Measurements from ENCODE around the gene RPS15. TPM values are rescaled to one million over a fixed set of nuclear protein-coding genes. Genes with fewer than 3 reads are reported as not detected.

RPS15 gene
- total and polyA plus RNA-seq, 10 of the 15 experiments (the other 5 are each of a cell fraction or from before 2014, with no cell fraction given), result 559 to 3,158 (median 1,413) TPM

- TF ChIP-seq ZBTB4 (CRISPR knock-in tag; IDR thresholded peaks at IDR 0.05), result no peak
- peak; percentile 33; the same call in 1 of the 2 replicates for TF ChIP-seq ATF7 (IDR thresholded peaks at IDR 0.05; ENCODE audit: low read depth)
- peak; percentile 72 to 94; a peak in 1 of 3 replicates for TF ChIP-seq EGR1 (IDR thresholded peaks at IDR 0.05; ENCODE audit: borderline replicate concordance in 1 of 2, low read depth in 2 of 2, low read length in 2 of 2)
- 0 out of 2 replicates have a peak, but pooled peaks have one; percentile 68 for TF ChIP-seq MEF2A (IDR thresholded peaks at IDR 0.05; ENCODE audit: insufficient read depth, low read depth, low read length)
- TF ChIP-seq TCF12 (IDR thresholded peaks at IDR 0.05; ENCODE audit: low read depth, low read length), result no peak
- TF ChIP-seq BCL3 (IDR thresholded peaks at IDR 0.05; ENCODE audit: borderline replicate concordance, insufficient read depth, low read depth, low read length, poor library complexity, severe bottlenecking), result no peak
- peak; percentile 79; the same call in 1 of the 2 replicates for TF ChIP-seq SPI1 (IDR thresholded peaks at IDR 0.05; ENCODE audit: borderline replicate concordance, insufficient read depth, low read depth, low read length)
- no peak for TF ChIP-seq BCL11A (IDR thresholded peaks at IDR 0.05; ENCODE audit: low read depth, low read length)
- no peak for TF ChIP-seq CBX5 (IDR thresholded peaks at IDR 0.05; ENCODE audit: low read depth)
- no peak for TF ChIP-seq FOXK2 (IDR thresholded peaks at IDR 0.05)
- TF ChIP-seq PKNOX1 (IDR thresholded peaks at IDR 0.05), result peak; percentile 5; the same call in 1 of the 2 replicates
- TF ChIP-seq MEF2B (IDR thresholded peaks at IDR 0.05; ENCODE audit: partially characterized antibody, poor library complexity, severe bottlenecking), result peak; percentile 89
- TF ChIP-seq MLLT1 (IDR thresholded peaks at IDR 0.05), result peak; percentile 43; the same call in 1 of the 2 replicates
- TF ChIP-seq IRF4 (IDR thresholded peaks at IDR 0.05; ENCODE audit: low read depth, low read length), result no peak
- peak; percentile 90 for TF ChIP-seq MAX (IDR thresholded peaks at IDR 0.05; ENCODE audit: low read depth, low read length)
- TF ChIP-seq POU2F2 (IDR thresholded peaks at IDR 0.05; ENCODE audit: borderline replicate concordance, low read depth, low read length), result no peak
- TF ChIP-seq EP300 (IDR thresholded peaks at IDR 0.05; ENCODE audit: borderline replicate concordance in 1 of 2, control insufficient read depth in 1 of 2, low read depth in 2 of 2, low read length in 2 of 2), result no peak
- peak; percentile 99 for TF ChIP-seq IKZF1 (conservative IDR thresholded peaks at IDR 0.05)
Measured at GRCh38 chr19:1406774-1407527, 31.2 kb upstream of the RPS15 start (continued).
